SK-N-MC (cell line): ENCODE measurements around the gene TRPV6.

Source experiments
- EZH2 ChIP-seq: fragments of 200-600 bp; sonication (generic); IDR thresholded peaks from one replicate; pipeline ENCODE4 v1.6.1; 2017; ENCODE audit warnings: antibody characterized with exemption
- POLR2AphosphoS5 ChIP-seq: IDR thresholded peaks from 2 replicates; pipeline ENCODE4 v1.6.1; 2012; ENCODE audit warnings: mild to moderate bottlenecking, low read depth, low read length, borderline replicate concordance

GRCh38 chr7:142866361-142867096, 19.0 kb downstream of the TRPV6 start:
- TF ChIP-seq EZH2 (no peak), POLR2AphosphoS5 (no peak)
